Activated CD4-positive, alpha-beta T cell treated with anti-CD3 and anti-CD28 coated beads, Interleukin-2, amount 50 U/mL, for 16 hours (primary cell): ENCODE measurements around the gene PRPF31.

Experiments
- DNase-seq: peaks from one replicate; pipeline ENCODE4 v3.0.0-alpha.2; 2020

PRPF31 gene

DNA sequence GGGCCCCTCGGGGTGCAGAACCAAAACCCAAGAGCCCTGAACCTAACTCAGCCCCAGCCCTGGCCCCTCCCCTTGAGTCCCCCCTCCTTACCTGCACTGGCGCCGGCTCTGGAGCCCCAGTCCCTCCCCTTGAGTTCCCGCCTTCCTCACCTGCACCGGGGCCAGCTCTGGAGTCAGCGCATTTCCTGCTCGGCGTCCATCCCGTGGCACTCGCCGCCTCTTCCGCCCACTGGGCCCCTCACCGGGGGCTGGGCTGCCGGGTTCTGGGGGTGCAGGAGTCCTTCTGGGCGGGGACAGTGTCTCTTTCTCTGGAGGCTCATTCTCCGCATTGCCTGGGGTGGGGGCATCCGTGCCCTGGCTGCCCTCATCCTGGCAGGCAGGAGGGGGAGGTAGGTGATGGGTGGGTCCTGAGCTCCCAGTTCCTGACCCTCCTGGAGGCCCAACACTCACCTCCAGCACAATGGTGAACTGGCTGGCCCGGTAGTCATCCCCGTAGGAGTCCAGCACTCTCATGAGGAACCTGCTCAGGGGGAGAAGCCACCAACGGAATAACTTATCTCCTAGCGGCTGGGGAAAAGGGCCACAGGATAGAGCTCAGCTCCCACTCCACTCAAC lies 7.6 kb upstream of the PRPF31 start:
- DNase-seq: no peak

DNA sequence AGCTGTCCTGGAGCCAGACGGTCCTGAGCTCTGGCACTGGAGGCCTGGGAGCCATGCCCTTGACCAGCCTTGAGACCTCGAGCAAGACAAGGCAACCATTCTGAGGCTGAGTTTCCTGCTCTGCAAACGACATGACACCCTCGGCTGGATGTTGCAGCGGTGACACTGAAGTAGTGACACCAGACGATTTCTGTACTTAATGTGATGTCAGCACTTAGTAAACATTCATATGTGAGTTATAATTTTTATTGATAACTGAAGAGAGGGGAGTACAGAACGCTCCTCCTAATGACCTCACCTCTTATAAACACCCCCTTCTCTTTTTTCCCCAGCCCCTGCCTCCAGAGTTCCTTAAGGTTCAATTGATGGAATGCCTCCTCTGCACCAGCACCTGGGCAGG lies 7.1 kb upstream of the PRPF31 start:
- no peak for DNase-seq

DNA sequence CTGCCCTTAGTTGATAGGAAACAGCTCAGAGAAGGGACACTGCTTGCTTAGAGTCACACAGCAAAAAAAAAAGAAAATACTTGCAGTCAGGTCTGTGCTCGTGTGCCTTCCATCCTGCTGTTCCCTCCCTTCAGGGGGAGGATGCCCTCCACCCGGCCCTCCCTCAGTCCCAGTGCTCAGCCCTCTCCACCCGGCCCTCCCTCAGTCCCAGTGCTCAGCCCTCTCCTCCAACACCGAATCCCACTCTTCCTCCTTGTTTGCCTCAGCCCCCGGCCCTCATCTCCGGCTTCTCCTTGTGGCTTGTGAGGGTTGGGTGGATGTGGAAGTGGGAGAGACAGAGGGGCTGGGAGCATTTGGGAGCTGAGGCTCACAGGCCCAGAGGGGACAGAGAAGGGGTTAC lies 5.9 kb upstream of the PRPF31 start:
- no peak for DNase-seq

DNA sequence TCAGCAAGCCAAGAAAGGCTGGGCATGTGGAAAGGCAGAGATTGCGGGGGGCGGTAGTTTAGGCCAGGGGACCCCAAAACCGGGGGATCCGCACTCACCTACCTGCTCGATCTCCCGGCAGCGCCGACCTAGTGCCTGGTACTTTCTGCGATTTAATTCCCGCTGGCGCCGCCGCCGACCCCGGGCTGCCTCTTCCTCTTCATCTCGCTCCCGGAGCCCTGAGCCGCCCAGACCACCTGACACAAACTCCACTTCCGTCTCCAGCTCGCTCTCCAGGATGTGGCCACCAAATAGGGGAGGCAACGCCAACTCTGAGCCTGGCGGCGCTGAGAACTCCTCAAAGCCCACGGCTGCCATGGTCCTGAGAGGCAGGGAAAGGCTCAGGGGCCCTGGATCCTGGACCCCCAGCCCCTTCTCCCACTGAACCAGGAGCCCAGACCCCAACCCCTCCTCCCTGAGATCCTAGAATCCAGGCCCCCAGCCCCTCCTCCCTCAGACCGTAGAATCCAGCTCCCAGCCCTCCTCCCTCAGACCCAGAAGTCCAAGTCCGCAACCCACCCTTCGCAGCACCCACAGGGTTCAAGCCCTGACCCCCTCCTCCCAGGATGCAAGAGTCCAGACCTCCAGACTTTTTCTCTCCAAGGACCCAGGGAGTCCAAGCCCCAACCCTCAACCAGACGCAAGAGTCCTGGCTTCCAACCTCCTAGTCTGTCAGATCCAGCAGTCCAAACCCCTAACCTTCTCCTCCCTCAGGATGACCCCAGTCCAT lies 1.0 kb upstream of the PRPF31 start:
- DNase-seq: peak; percentile 73

DNA sequence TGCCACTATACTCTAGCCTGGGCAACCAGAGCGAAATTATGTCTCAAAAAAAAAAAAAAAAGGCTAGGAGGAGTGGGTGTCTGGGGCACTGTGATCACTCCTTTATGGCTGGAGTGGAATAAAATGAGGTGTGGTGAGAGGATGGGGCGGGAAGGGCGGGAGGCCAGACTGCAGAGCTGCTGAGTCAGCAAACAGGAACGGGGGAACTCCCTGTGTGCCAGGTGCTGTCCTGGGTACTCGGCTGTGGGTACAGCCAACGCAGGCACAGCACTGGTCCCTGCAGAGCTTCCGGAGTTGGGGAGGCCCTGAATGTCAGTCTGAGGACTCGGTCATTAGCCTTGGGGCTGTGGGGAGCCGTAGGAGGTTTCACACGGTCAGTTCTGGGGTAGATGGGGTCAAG lies 5.7 kb downstream of the PRPF31 start:
- DNase-seq: no peak

DNA sequence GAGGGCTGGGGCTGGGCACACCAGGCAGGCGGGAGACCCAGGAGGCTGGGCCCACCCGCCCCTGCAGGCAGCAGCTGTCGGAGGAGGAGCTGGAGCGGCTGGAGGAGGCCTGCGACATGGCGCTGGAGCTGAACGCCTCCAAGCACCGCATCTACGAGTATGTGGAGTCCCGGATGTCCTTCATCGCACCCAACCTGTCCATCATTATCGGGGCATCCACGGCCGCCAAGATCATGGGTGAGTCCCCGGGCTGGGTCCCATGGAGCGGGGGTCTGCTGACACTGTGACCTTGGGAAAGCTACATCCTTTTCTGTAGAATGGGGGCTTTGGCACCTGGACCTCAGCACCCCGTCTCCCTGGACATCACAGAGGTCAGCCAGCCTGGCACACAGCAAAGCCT lies 8.1 kb downstream of the PRPF31 start:
- no peak for DNase-seq

DNA sequence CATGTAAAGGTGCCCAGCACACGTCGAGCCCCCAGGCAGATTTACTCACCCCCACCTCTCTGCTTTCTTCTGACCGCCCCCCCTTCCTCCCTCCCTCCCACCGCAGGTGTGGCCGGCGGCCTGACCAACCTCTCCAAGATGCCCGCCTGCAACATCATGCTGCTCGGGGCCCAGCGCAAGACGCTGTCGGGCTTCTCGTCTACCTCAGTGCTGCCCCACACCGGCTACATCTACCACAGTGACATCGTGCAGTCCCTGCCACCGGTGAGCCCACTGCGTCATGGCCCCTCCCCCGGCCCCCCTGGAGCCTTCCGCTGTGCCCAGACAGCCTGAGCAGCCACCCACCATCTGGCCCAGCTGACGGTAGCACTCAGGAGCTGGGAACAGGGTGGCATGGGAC lies 8.8 kb downstream of the PRPF31 start:
- no peak for DNase-seq

DNA sequence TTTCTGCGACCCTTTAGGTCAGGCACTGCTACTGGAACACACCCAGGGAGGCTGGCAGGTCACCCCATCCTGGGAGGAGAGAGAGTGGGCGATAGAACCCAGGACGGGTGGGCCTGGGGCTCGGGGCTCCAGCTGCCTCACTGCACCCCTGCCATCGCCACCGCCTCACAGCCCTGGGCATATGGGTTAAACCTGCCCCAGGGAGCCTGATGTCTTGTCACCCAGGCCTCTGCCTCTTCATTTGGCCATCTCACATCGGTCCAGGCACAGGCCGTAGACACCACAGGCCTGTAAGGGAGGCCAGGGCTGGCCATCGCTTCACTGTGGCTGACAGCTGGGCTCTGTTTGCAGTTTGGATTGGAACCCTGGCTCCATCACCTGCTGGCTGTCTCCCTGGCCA lies 10.2 kb downstream of the PRPF31 start:
- DNase-seq: no peak

DNA sequence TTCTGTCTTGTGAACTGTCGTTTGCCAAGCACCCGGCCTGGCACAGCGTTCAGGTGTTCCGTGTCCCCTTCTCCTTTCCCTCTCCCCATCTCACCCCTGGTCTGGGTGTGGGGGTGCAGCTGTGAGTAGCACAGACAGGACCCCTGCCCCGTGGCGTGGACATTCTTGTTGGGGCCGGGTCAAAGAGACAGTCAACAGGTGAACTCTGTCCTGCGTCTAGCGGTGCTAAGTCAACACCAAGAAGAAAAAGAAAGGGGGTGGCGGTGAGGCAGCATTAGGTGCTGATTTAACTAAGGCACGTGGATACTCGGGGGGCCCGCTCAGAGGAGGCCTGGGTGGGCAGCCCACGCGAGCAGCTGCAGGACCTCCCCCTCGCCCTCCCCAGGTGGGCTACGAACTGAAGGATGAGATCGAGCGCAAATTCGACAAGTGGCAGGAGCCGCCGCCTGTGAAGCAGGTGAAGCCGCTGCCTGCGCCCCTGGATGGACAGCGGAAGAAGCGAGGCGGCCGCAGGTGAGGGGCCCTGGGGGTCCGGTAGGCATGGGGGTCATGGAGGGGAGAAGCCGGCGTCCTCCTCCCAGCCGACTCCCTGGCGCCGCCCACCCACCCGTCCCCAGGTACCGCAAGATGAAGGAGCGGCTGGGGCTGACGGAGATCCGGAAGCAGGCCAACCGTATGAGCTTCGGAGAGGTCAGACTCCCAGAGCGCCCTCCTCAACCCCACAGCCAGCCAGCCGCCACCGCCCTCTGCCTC lies 12.3 kb downstream of the PRPF31 start:
- no peak for DNase-seq

DNA sequence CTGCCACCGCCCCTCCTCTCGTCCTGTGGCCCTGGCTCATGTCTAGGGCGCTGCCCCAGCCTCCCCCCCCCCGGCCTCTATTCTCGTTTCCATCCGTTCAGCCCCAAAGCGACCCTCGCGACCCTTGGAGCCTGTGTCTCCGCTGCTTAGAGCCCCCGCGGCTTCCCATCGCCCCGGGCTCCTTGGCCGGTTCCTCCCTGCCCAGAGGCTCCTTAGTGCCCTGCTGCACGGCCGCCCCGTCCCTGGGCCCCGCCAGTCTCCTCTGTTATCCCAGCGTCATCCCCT lies 12.8 kb downstream of the PRPF31 start:
- DNase-seq: no peak

DNA sequence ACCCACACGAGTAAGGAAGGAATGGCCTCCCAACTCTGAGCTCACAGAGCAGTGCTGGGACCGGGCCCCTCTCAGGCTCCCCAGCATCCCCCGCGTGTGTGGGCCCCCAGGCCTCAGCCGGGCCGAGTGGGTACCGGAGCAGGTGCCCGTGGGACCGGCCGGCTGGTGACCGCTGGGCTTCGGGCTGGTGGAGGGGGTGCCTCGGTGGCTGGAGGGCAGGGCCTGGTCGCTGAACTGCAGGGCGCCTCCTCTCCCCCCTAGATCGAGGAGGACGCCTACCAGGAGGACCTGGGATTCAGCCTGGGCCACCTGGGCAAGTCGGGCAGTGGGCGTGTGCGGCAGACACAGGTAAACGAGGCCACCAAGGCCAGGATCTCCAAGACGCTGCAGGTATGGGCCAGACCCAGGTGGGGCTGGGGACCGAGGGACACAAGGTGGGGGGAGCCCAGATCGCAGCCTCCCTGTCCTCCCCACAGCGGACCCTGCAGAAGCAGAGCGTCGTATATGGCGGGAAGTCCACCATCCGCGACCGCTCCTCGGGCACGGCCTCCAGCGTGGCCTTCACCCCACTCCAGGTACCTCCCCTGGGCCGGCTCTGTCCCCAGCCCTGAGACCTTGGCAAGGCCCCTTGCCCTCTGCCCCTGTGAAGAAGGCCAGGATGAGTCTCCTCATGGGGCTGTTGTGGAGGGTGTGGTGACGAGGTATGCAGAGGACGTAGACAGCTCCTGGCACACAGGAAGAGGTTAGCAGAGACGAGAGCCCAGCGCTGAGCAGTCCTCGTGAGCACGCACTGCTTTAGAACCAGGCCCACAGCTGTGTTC lies 13.5 kb downstream of the PRPF31 start:
- DNase-seq: no peak

DNA sequence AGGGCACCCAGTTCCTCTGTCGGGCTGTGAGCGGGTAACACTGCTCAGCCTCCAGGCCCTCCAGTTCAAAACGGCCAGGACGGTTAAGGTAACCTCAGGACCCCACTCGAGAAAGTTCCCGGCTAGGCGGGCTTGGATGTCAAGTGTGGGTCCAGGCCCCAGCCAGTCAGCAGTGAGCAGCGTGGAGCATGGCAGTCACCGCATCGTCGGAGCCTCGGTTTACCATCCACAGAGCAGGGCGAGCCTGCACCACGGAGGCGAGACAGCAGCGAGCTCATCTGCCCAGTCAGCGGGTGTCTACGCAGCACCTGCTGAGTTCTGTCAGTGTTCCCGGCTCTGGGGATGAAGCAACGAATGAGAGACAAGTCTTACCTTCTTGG lies 14.1 kb downstream of the PRPF31 start:
- no peak for DNase-seq

DNA sequence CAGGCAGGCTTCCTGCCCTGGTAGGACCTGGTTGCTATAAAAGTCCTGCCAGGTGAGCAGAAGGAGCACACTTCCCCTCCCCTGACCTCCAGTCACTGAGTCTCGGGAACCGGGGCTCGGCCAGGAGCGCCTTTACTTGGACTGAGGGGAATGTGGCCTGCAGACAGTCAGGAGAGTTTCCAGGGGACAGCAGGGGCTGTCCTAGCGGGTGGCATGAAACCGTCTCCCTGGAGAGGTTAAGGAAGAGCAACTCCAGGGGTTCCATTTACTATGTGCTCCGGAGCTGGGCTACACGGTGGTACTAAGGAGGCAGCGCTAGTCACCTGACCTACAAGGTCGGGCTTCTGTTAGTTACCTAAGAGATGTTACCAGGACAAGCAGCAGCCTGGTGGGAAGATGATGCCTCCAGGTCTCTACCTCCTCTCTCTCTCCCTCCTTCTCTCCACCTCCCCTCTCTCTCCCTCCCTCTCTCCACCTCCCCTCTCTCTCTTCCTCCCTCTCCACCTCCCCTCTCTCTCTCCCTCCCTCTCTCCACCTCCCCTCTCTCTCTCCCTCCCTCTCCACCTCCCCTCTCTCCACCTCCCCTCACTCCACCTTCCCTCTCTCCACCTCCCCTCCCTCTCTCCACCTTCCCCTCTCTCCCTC lies 17.9 kb downstream of the PRPF31 start:
- DNase-seq: no peak

DNA sequence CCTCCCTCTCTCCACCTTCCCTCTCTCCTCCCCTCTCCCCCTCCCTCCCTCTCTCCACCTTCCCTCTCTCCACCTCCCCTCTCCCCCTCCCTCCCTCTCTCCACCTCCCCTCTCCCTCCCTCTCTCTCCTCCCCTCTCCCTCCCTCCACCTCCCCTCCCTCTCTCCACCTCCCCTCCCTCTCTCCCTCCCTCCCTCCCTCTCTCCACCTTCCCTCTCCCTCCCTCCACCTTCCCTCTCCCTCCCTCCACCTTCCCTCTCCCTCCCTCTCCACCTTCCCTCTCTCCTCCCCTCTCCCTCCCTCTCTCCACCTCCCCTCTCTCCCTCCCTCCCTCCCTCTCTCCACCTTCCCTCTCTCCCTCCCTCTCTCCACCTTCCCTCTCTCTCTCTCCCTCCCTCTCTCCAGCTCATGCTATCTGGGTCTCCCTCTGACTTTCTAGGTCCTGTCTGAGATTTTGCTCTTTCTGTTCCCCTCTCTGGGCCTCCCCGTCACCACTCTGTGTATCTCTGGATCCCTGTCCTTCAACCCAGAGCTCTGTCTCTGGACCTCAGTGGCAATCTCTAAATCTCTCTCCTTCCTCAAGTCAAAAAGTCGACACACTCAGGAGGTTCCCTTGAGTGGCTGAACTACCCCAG lies 18.5 kb downstream of the PRPF31 start:
- no peak for DNase-seq

DNA sequence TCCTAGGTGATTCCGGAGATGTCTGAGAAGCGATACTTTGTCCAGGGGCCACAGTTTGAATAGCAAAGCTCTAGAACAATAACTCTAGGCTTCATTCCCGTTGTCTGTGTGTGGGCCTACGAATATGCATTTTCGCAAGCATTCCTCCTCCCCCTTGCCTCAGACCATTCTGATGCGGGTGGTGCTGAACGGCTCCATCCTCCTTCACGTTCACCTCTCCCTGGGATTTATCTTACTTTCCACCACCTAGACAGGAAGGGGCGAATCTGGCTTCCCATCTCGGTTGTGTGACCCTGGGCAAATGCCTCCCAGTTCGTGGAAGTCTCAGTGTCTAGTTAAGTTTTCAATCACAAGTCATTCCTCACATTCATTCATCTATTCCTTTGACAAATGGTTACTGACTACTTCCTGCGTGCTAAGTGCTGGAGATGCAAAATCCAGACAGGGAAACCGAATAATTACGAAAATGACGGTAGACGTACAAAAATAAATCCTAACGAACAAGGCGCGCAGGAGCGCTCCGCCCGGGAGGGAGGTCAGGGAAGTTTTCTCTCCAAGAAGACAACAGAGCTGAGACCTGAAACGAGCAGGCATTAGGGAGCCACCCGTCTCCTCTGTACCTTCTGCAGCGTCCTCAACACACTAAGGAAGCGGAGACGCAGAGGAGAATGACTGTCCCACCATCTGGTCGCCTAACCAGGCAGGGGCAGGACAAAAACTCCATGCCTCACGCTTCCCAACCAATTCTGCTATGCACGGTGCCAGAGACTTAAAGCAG lies 20.7 kb downstream of the PRPF31 start:
- no peak for DNase-seq

DNA sequence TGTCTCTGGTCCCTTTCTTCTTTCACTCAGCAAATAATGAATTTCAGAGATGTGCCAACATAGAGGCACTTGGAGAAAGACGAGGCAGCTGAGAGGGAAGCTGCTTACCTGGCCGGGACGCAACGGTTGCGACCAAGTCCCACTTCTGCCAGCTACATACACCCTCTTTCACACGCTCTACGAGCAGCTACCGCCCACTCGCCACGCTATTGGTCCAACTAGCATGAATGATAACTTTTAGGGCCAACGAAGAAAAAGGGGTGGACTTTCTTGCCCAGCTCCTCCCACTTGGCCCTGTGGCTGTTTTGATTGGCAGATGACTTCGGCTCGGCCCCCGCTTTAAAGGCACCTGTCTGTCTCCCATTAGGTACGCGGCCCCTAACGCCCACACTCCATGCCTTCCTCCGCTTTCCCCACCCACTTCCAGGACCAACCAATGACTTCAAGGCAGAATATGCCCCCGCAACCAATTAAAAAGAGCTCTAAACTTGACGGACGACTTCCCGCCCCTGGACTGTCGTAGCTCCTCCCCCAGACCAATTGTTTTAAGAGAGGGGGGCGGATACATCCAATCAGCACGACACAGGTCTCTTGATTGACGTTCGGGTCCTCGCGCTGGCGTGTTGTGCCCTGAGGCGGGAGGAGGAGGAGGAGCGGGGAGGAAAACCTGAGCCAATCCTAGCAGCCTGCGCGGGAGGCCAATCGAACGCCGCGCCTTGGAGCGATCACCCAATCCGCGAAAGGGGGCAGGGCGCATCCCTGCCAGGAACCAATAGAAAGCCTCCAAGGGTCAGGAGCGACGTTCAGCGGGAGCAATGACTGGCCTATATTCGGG lies 21.5 kb downstream of the PRPF31 start:
- peak; percentile 100 for DNase-seq

DNA sequence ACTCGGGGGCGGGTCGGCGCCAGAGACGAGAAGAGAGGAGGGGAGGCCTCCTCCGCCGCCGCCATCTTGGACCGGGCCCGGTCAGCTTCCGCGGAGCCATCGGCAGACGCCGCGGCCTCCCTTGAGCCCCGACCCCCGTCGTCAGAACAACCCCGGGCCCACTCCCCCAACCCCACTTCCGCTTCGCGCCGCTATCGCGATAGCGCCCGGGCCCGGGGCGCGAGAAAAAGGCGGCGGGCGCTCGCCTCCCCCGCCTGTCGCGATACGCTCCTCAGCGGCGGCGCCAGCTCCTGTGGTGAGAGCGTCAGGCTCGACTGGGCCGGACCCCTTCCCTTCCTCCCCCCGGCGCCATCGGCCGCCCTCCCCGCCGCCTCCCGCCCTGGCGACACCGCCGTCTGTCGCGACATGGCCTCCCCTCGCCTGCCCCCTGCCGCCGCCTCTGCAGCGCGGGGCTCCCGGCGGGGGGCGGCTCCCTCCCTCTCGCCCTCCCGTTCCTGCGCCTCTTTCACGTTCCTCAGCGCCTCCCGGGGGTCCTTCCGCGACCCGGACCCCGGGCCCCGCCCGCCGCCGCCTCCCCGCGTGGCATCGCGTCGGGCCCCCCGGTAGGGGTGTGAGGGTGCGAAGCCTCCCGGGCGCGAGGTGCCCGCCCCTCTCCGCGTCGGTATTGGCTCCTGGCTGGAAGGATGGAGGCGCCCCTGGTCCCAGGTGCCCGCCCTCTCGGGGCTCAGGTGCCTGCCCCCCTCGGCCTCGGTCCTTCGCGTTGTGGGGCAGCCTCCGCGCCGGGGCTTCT lies 22.3 kb downstream of the PRPF31 start, which contains the start of gene CNOT3:
CNOT3 (plus strand) TSS at position 64 of the 790 bp plus-strand sequence. CDS start 5,217 bp downstream, outside the sequence.
- DNase-seq: no peak

DNA sequence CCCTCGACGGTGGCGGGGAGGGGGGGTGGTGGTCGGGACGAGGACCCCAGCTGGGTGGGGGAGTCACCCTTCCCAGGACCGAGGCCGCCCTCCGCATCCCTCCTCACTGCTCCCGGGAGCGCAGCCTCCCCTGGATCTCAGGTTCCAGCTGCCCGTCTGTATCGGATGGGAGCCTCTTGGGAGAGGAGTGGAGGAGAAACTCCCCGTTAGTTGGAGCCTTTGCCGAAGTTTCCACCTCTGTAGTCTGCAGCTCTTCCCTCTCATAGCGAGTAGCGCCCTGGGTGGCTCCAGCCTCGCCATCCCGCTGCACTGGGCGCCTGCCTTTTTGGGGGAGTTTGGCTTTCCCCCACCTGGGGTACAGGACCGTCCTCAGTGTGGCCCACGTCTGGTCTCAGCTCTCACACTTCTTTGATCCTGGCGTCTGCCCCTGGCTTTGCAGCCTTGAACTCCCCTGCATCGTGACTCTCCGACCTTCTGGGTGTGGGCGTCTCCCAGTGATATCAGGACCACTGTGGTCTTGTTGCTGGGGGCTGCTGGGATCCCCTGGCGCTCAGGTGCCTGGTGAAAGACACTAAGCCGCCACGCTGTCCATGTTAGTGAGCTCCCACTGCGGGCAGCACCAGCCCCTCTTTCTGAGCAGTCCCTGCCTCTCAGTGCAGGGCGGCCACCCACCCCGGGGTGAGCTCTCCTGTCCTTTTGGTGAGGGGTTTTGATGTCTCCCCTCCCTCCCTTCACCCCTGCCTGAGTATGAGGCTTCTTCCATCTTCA lies 23.1 kb downstream of the PRPF31 start:
- no peak for DNase-seq

DNA sequence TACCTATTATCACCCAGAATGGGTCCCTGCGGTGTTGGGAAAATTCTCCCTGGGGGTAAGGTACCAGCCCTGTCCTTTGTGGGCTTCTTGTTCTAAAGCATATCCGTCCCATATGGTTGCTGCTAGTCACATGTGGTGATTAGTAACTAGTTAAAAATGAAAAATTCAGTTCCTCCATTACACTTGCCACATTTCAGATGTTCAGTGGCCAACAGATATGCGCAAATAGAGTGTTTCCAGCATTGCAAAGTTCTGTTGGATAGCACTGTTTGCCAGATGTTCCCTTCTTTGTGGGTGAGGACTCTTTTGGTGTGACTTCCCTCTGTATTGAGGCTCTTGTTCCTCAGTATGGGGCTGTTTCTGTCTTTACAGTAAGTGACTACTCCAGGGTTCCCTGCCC lies 25.8 kb downstream of the PRPF31 start:
- no peak for DNase-seq
